GM18861 (cell line): ENCODE results near the gene NBPF12.
"Not testable (repeated sequence)": the region's sequence is repeated elsewhere in the genome, so short reads cannot be mapped to it uniquely, and the experiment has no call there.

Source experiments
- ATAC-seq: cut with Tn5 transposase; IDR thresholded peaks from one replicate; pipeline ENCODE4 v1.9.1; 2021; ENCODE audit not compliant: unreplicated experiment

NBPF12 gene

GRCh38 chr1:146985855-146986254, 47.7 kb downstream of the NBPF12 start:
- ATAC-seq: not testable (repeated sequence)

- not testable (repeated sequence) for ATAC-seq
These were observed 48.3 kb downstream of the NBPF12 start for GRCh38 chr1:146986450-146986849.

GRCh38 chr1:146987502-146987901, 49.4 kb downstream of the NBPF12 start:
- not testable (repeated sequence) for ATAC-seq

- not testable (repeated sequence) for ATAC-seq
These were observed 51.3 kb downstream of the NBPF12 start for GRCh38 chr1:146989455-146989854.

GRCh38 chr1:147008495-147008894, 70.4 kb downstream of the NBPF12 start:
- ATAC-seq: not testable (repeated sequence)

- not testable (repeated sequence) for ATAC-seq
These were observed 88.9 kb downstream of the NBPF12 start for GRCh38 chr1:147026975-147027374.

- not testable (repeated sequence) for ATAC-seq
These were observed 92.0 kb downstream of the NBPF12 start for GRCh38 chr1:147030066-147030653.

- ATAC-seq: no peak
These were observed 101.8 kb downstream of the NBPF12 start for GRCh38 chr1:147039916-147040315.

- ATAC-seq: not testable (repeated sequence)
These were observed 104.8 kb downstream of the NBPF12 start for GRCh38 chr1:147042891-147043290.

- ATAC-seq: not testable (repeated sequence)
These were observed 106.4 kb downstream of the NBPF12 start for GRCh38 chr1:147044511-147044910.
